Occipital lobe (tissue), 2 donors: ENCODE results near the gene PDPK1. TPM values are rescaled to one million over a fixed set of nuclear protein-coding genes. Genes with fewer than 3 reads are reported as not detected.
A peak's percentile ranks its signal among the peaks of the same experiment; 100 is the strongest.

Experiments
- DNase-seq: peaks from one replicate; lab custom pipeline; 2025; lab: John Stamatoyannopoulos, UW
- total RNA-seq: library from RNA; depleted of rRNA; stranded (reverse); fragments of >200 nt; gene quantifications from one replicate; pipeline ENCODE4 v1.2.3, GENCODE V29; 2014

Gene PDPK1
- total RNA-seq, 1 donor from 2014 or later: 30.9 TPM

GRCh38 chr16:2507052-2507659, 30.7 kb upstream of the PDPK1 start:
- DNase-seq: no peak

GRCh38 chr16:2507665-2508064, 30.2 kb upstream of the PDPK1 start:
- no peak for DNase-seq

- no peak for DNase-seq
Measured at GRCh38 chr16:2508722-2509400, 29.0 kb upstream of the PDPK1 start.

GRCh38 chr16:2511128-2511800, 26.6 kb upstream of the PDPK1 start:
- DNase-seq: peak; percentile 47

GRCh38 chr16:2511996-2512734, 25.7 kb upstream of the PDPK1 start:
- no peak for DNase-seq

- no peak for DNase-seq
Measured at GRCh38 chr16:2512735-2513404, 25.0 kb upstream of the PDPK1 start.

- peak; percentile 87 for DNase-seq
Measured at GRCh38 chr16:2513405-2514332, 24.2 kb upstream of the PDPK1 start, which contains the start of gene ATP6V0C. Gene ATP6V0C (plus strand): TSS chr16:2513952. CDS start chr16:2514104, 152 bp downstream.

GRCh38 chr16:2514333-2515179, 23.3 kb upstream of the PDPK1 start:
- no peak for DNase-seq

GRCh38 chr16:2515180-2515851, 22.5 kb upstream of the PDPK1 start:
- DNase-seq: no peak

- DNase-seq: no peak
Measured at GRCh38 chr16:2516391-2517240, 21.2 kb upstream of the PDPK1 start.

GRCh38 chr16:2517954-2518605, 19.7 kb upstream of the PDPK1 start:
- no peak for DNase-seq

- no peak for DNase-seq
Measured at GRCh38 chr16:2518823-2519710, 18.8 kb upstream of the PDPK1 start.

- no peak for DNase-seq
Measured at GRCh38 chr16:2519711-2520080, 18.1 kb upstream of the PDPK1 start.

- peak; percentile 81 for DNase-seq
Measured at GRCh38 chr16:2520097-2520783, 17.6 kb upstream of the PDPK1 start, which contains the start of gene AMDHD2. Gene AMDHD2 (plus strand): TSS chr16:2520371. CDS start chr16:2520459, 88 bp downstream.

- DNase-seq: no peak
Measured at GRCh38 chr16:2520784-2521531, 16.9 kb upstream of the PDPK1 start.
